ENCODE measurements around the gene BMF.
A peak's percentile ranks its signal among the peaks of the same experiment; 100 is the strongest.
"Not testable (repeated sequence)": the region's sequence is repeated elsewhere in the genome, so short reads cannot be mapped to it uniquely, and the experiment has no call there.

BMF gene

GRCh38 chr15:40087068-40087810 lies 21.4 kb downstream of the BMF start:
- Mint-ChIP-seq H3K36me3 (ENCODE audit: insufficient read depth) (peaks cover 8% of the 10 kb centered on the region), H3K4me1 (no peaks in the 10 kb centered on the region), H3K27ac (ENCODE audit: low read depth) (no peak overlapping the region), H3K27me3 (peaks cover 25% of the 10 kb centered on the region), H3K4me3 (no peak overlapping the region), H3K9me3 (no peaks in the 10 kb centered on the region)
- no peak for ATAC-seq (replicated peaks; ENCODE audit: extremely low read depth, poor library complexity, severe bottlenecking)
- no peak for DNase-seq (ENCODE audit: low spot score in 2 of 2)

- H3K36me3 Mint-ChIP-seq (ENCODE audit: insufficient read depth): peaks cover 6% of the 10 kb centered on the region
- no peak overlapping the region for H3K4me3 Mint-ChIP-seq
- H3K27me3 Mint-ChIP-seq: peaks cover 34% of the 10 kb centered on the region
- no peak overlapping the region for H3K27ac Mint-ChIP-seq (ENCODE audit: low read depth)
- peaks cover 6% of the 10 kb centered on the region for H3K4me1 Mint-ChIP-seq
- no peaks in the 10 kb centered on the region for H3K9me3 Mint-ChIP-seq
- ATAC-seq (replicated peaks; ENCODE audit: extremely low read depth, poor library complexity, severe bottlenecking) (no peak), DNase-seq (ENCODE audit: low spot score in 2 of 2) (no peak)
These were observed 23.4 kb downstream of the BMF start for GRCh38 chr15:40085266-40085665.

- Mint-ChIP-seq H3K4me1 (peaks cover 6% of the 10 kb centered on the region), H3K9me3 (no peaks in the 10 kb centered on the region), H3K27me3 (peaks cover 34% of the 10 kb centered on the region), H3K4me3 (no peak overlapping the region), H3K36me3 (ENCODE audit: insufficient read depth) (peaks cover 6% of the 10 kb centered on the region), H3K27ac (ENCODE audit: low read depth) (no peak overlapping the region)
- ATAC-seq (replicated peaks; ENCODE audit: extremely low read depth, poor library complexity, severe bottlenecking) (no peak), DNase-seq (ENCODE audit: low spot score in 2 of 2) (no peak)
These were observed 24.0 kb downstream of the BMF start for GRCh38 chr15:40084650-40085049.

- Mint-ChIP-seq H3K36me3 (ENCODE audit: insufficient read depth) (peaks cover 4% of the 10 kb centered on the region), H3K27ac (ENCODE audit: low read depth) (no peak overlapping the region), H3K9me3 (no peaks in the 10 kb centered on the region), H3K4me1 (peaks cover 6% of the 10 kb centered on the region), H3K27me3 (peaks cover 34% of the 10 kb centered on the region), H3K4me3 (no peak overlapping the region)
- DNase-seq (ENCODE audit: low spot score in 2 of 2) (no peak), ATAC-seq (replicated peaks; ENCODE audit: extremely low read depth, poor library complexity, severe bottlenecking) (no peak)
These were observed 26.3 kb downstream of the BMF start for GRCh38 chr15:40082195-40082883.

GRCh38 chr15:40081691-40082194 lies 26.9 kb downstream of the BMF start:
- ATAC-seq (replicated peaks; ENCODE audit: extremely low read depth, poor library complexity, severe bottlenecking) (no peak), DNase-seq (ENCODE audit: low spot score in 2 of 2) (no peak)
- Mint-ChIP-seq H3K4me3 (peak overlapping the region; percentile 25), H3K27me3 (peaks cover 34% of the 10 kb centered on the region), H3K36me3 (ENCODE audit: insufficient read depth) (peaks cover 4% of the 10 kb centered on the region), H3K4me1 (peaks cover 6% of the 10 kb centered on the region), H3K9me3 (no peaks in the 10 kb centered on the region), H3K27ac (ENCODE audit: low read depth) (no peak overlapping the region)

- Mint-ChIP-seq H3K4me3 (no peak overlapping the region), H3K9me3 (no peaks in the 10 kb centered on the region), H3K36me3 (ENCODE audit: insufficient read depth) (peaks cover 4% of the 10 kb centered on the region), H3K27me3 (peaks cover 34% of the 10 kb centered on the region), H3K27ac (ENCODE audit: low read depth) (no peak overlapping the region), H3K4me1 (peaks cover 6% of the 10 kb centered on the region)
- ATAC-seq (replicated peaks; ENCODE audit: extremely low read depth, poor library complexity, severe bottlenecking) (no peak), DNase-seq (ENCODE audit: low spot score in 2 of 2) (no peak)
These were observed 27.8 kb downstream of the BMF start for GRCh38 chr15:40080847-40081246.

- no peak for DNase-seq (ENCODE audit: low spot score in 2 of 2)
- H3K9me3 Mint-ChIP-seq: no peaks in the 10 kb centered on the region
- H3K4me3 Mint-ChIP-seq: no peak overlapping the region
- ATAC-seq (replicated peaks; ENCODE audit: extremely low read depth, poor library complexity, severe bottlenecking): no peak
- H3K4me1 Mint-ChIP-seq: peaks cover 6% of the 10 kb centered on the region
- peaks cover 33% of the 10 kb centered on the region for H3K27me3 Mint-ChIP-seq
- peaks cover 4% of the 10 kb centered on the region for H3K36me3 Mint-ChIP-seq (ENCODE audit: insufficient read depth)
- H3K27ac Mint-ChIP-seq (ENCODE audit: low read depth): no peak overlapping the region
These were observed 28.6 kb downstream of the BMF start for GRCh38 chr15:40080104-40080503.

GRCh38 chr15:40079456-40079855 lies 29.2 kb downstream of the BMF start:
- DNase-seq (ENCODE audit: low spot score in 2 of 2): no peak
- peaks cover 4% of the 10 kb centered on the region for H3K36me3 Mint-ChIP-seq (ENCODE audit: insufficient read depth)
- peaks cover 27% of the 10 kb centered on the region for H3K27me3 Mint-ChIP-seq
- H3K4me1 Mint-ChIP-seq: peaks cover 8% of the 10 kb centered on the region
- H3K9me3 Mint-ChIP-seq: no peaks in the 10 kb centered on the region
- H3K27ac Mint-ChIP-seq (ENCODE audit: low read depth): no peak overlapping the region
- ATAC-seq (replicated peaks; ENCODE audit: extremely low read depth, poor library complexity, severe bottlenecking): no peak
- H3K4me3 Mint-ChIP-seq: no peak overlapping the region

GRCh38 chr15:40075298-40076044 lies 33.2 kb downstream of the BMF start:
- Mint-ChIP-seq H3K4me3 (no peak overlapping the region), H3K27me3 (no peaks in the 10 kb centered on the region), H3K4me1 (peaks cover 13% of the 10 kb centered on the region), H3K9me3 (no peaks in the 10 kb centered on the region), H3K27ac (ENCODE audit: low read depth) (no peak overlapping the region), H3K36me3 (ENCODE audit: insufficient read depth) (no peaks in the 10 kb centered on the region)
- DNase-seq (ENCODE audit: low spot score in 2 of 2): no peak
- no peak for ATAC-seq (replicated peaks; ENCODE audit: extremely low read depth, poor library complexity, severe bottlenecking)

- H3K9me3 Mint-ChIP-seq; H3K27ac Mint-ChIP-seq (ENCODE audit: low read depth); H3K27me3 Mint-ChIP-seq; H3K36me3 Mint-ChIP-seq (ENCODE audit: insufficient read depth); DNase-seq (ENCODE audit: low spot score in 2 of 2); H3K4me3 Mint-ChIP-seq; ATAC-seq (replicated peaks; ENCODE audit: extremely low read depth, poor library complexity, severe bottlenecking): not testable (repeated sequence)
- H3K4me1 Mint-ChIP-seq: peaks cover 13% of the 10 kb centered on the region
These were observed 34.0 kb downstream of the BMF start for GRCh38 chr15:40074656-40075055.

- not testable (repeated sequence) for DNase-seq (ENCODE audit: low spot score in 2 of 2); H3K9me3 Mint-ChIP-seq; ATAC-seq (replicated peaks; ENCODE audit: extremely low read depth, poor library complexity, severe bottlenecking); H3K36me3 Mint-ChIP-seq (ENCODE audit: insufficient read depth); H3K27me3 Mint-ChIP-seq
- peak overlapping the region; percentile 79 for H3K4me3 Mint-ChIP-seq
- H3K27ac Mint-ChIP-seq (ENCODE audit: low read depth): peak overlapping the region; percentile 44
- peaks cover 13% of the 10 kb centered on the region for H3K4me1 Mint-ChIP-seq
These were observed 34.8 kb downstream of the BMF start for GRCh38 chr15:40073716-40074490.
